IMR-90 (cell line): Measurements from ENCODE around the gene TIMM50. TPM values are rescaled to one million over a fixed set of nuclear protein-coding genes. Genes with fewer than 3 reads are reported as not detected.
A peak's percentile ranks its signal among the peaks of the same experiment; 100 is the strongest.

Experiments
- ATAC-seq: fragments of 200-7000 bp; cut with Tn5 transposase; 2 replicates; pipeline ENCODE4 v1.9.1; 2020; ENCODE audit warnings: low read depth, mild to moderate bottlenecking, moderate library complexity
- BruUV-seq: library from RNA; stranded (reverse); fragments of 400-500 nt; replicated peaks from 2 replicates; lab custom pipeline; 2021; lab: Mats Ljungman, UMichigan
- CTCF ChIA-PET: fragments of 300-600 bp; formaldehyde crosslinking; extraction: SDS; loops from one replicate; lab custom pipeline; 2021; ENCODE audit warnings: antibody characterized with exemption; lab: Yijun Ruan, JAX
- POLR2A ChIA-PET: fragments of 300-600 bp; sonication (Branson Sonifier 250); formaldehyde crosslinking; loops from one replicate; lab custom pipeline; 2022; ENCODE audit warnings: antibody characterized with exemption; ENCODE audit not compliant: unreplicated experiment; lab: Charles Lee
- DNase-seq: peaks from one replicate; pipeline ENCODE4 v3.0.0; 2013
- H2AFZ ChIP-seq: replicated peaks from 2 replicates; pipeline ENCODE3; 2013; ENCODE audit warnings: low read length, mild to moderate bottlenecking; ENCODE audit not compliant: poor library complexity
- H2AK5ac ChIP-seq: 2 replicates; pipeline ENCODE4 v1.6.1; 2013; ENCODE audit warnings: low read depth, low read length, inconsistent platforms
- H2AK9ac ChIP-seq: replicated peaks from 2 replicates; pipeline ENCODE3; 2013; ENCODE audit warnings: mild to moderate bottlenecking, low read depth, low read length, moderate library complexity; ENCODE audit not compliant: poor library complexity
- H2BK120ac ChIP-seq: 2 replicates; pipeline ENCODE4 v1.6.1; 2013; ENCODE audit warnings: low read depth, low read length, inconsistent platforms
- H2BK15ac ChIP-seq: 3 replicates; pipeline ENCODE4 v1.6.1; 2013; ENCODE audit warnings: low read depth, low read length, inconsistent platforms
- H2BK20ac ChIP-seq: 2 replicates; pipeline ENCODE4 v1.6.1; 2013; ENCODE audit warnings: low read depth, mild to moderate bottlenecking, inconsistent platforms, low read length, moderate library complexity
- H2BK5ac ChIP-seq: 2 replicates; pipeline ENCODE4 v1.6.1; 2013; ENCODE audit warnings: mild to moderate bottlenecking, low read depth, low read length, inconsistent platforms; ENCODE audit not compliant: poor library complexity, severe bottlenecking
- H3K14ac ChIP-seq: replicated peaks from 2 replicates; pipeline ENCODE4 v1.6.1; 2013; ENCODE audit warnings: low read depth, low read length, inconsistent platforms
- H3K18ac ChIP-seq: 2 replicates; pipeline ENCODE4 v1.6.1; 2013; ENCODE audit warnings: low read depth, low read length, control low read depth
- H3K23ac ChIP-seq: 2 replicates; pipeline ENCODE4 v1.6.1; 2013; ENCODE audit warnings: low read depth, low read length, inconsistent platforms
- H3K27ac ChIP-seq: 2 replicates; pipeline ENCODE4 v1.5.1; 2013; ENCODE audit warnings: mild to moderate bottlenecking, control low read depth, low read length; ENCODE audit not compliant: insufficient read depth
- H3K27me3 ChIP-seq: 2 replicates; pipeline ENCODE4 v1.6.1; 2013; ENCODE audit warnings: low read length; ENCODE audit not compliant: control insufficient read depth, insufficient read depth
- H3K36me3 ChIP-seq: 2 replicates; pipeline ENCODE4 v1.6.1; 2013; ENCODE audit warnings: low read length, mixed read lengths; ENCODE audit not compliant: control insufficient read depth, insufficient read depth
- H3K4ac ChIP-seq: 2 replicates; pipeline ENCODE4 v1.6.1; 2013; ENCODE audit warnings: low read depth, low read length, inconsistent platforms
- H3K4me1 ChIP-seq: 2 replicates; pipeline ENCODE4 v1.6.1; 2013; ENCODE audit warnings: low read length, mixed read lengths; ENCODE audit not compliant: control insufficient read depth, insufficient read depth
- H3K4me2 ChIP-seq: 2 replicates; pipeline ENCODE4 v1.6.1; 2013; ENCODE audit warnings: low read depth, mild to moderate bottlenecking, control low read depth, low read length, moderate library complexity
- H3K4me3 ChIP-seq: 2 replicates; pipeline ENCODE4 v1.5.1; 2013; ENCODE audit warnings: low read depth, mild to moderate bottlenecking, control low read depth, low read length, moderate library complexity; ENCODE audit not compliant: insufficient read depth
- H3K56ac ChIP-seq: 2 replicates; pipeline ENCODE4 v1.6.1; 2013; ENCODE audit warnings: low read length, inconsistent platforms; ENCODE audit not compliant: insufficient read depth; ENCODE audit errors: extremely low read depth
- H3K79me1 ChIP-seq, 2 experiments: 2 replicates each; pipeline ENCODE4 v1.6.1; 2013; ENCODE audit warnings: low read length in 2 of 2, inconsistent platforms in 1 of 2, low read depth in 1 of 2
- H3K9ac ChIP-seq: 2 replicates; pipeline ENCODE4 v1.6.1; 2013; ENCODE audit warnings: low read depth, low read length, control low read depth
- H3K9me1 ChIP-seq: 2 replicates; pipeline ENCODE4 v1.6.1; 2013; ENCODE audit warnings: low read length, inconsistent platforms; ENCODE audit not compliant: insufficient read depth
- H3K9me3 ChIP-seq: 2 replicates; pipeline ENCODE4 v1.6.1; 2013; ENCODE audit warnings: low read length; ENCODE audit not compliant: control insufficient read depth, insufficient read depth
- H4K20me1 ChIP-seq: 2 replicates; pipeline ENCODE4 v1.6.1; 2013; ENCODE audit warnings: low read length, inconsistent platforms; ENCODE audit not compliant: insufficient read depth
- H4K5ac ChIP-seq: 2 replicates; pipeline ENCODE4 v1.6.1; 2013; ENCODE audit warnings: mild to moderate bottlenecking, low read depth, low read length, control low read depth
- H4K8ac ChIP-seq, 2 experiments: 2 replicates each; pipeline ENCODE4 v1.6.1; 2013; ENCODE audit warnings: low read depth in 2 of 2, low read length in 2 of 2, control low read depth in 1 of 2, inconsistent platforms in 1 of 2
- H4K91ac ChIP-seq: 2 replicates; pipeline ENCODE4 v1.6.1; 2013; ENCODE audit warnings: low read depth, low read length, inconsistent platforms; ENCODE audit not compliant: insufficient read depth
- BHLHE40 ChIP-seq: fragments of 150-350 bp; IDR thresholded peaks from 2 replicates; pipeline ENCODE4 v1.6.1; 2016; ENCODE audit warnings: mild to moderate bottlenecking, low read depth, low read length
- CEBPB ChIP-seq: IDR thresholded peaks from 2 replicates; pipeline ENCODE4 v1.6.1; 2012; ENCODE audit warnings: low read depth, low read length, improper control_type of control experiment
- CHD1 ChIP-seq: IDR thresholded peaks from 2 replicates; pipeline ENCODE4 v1.6.1; 2012; ENCODE audit warnings: low read depth, low read length, improper control_type of control experiment
- FOS ChIP-seq: fragments of 150-350 bp; IDR thresholded peaks from 2 replicates; pipeline ENCODE4 v1.6.1; 2016; ENCODE audit warnings: low read depth, low read length
- MAFK ChIP-seq: IDR thresholded peaks from 2 replicates; pipeline ENCODE4 v1.6.1; 2012; ENCODE audit warnings: low read depth, low read length, improper control_type of control experiment
- MAZ ChIP-seq: IDR thresholded peaks from 2 replicates; pipeline ENCODE4 v1.6.1; 2012; ENCODE audit warnings: low read depth, mild to moderate bottlenecking, low read length, improper control_type of control experiment, moderate library complexity, borderline replicate concordance
- MXI1 ChIP-seq: IDR thresholded peaks from 2 replicates; pipeline ENCODE4 v1.6.1; 2012; ENCODE audit warnings: low read depth, mild to moderate bottlenecking, low read length, moderate library complexity, borderline replicate concordance
- NFE2L2 ChIP-seq: fragments of 150-350 bp; IDR thresholded peaks from 2 replicates; pipeline ENCODE4 v1.6.1; 2016; ENCODE audit warnings: low read depth, mild to moderate bottlenecking, low read length
- POLR2A ChIP-seq: IDR thresholded peaks from 2 replicates; pipeline ENCODE4 v1.6.1; 2012; ENCODE audit warnings: mild to moderate bottlenecking, low read depth, low read length
- RAD21 ChIP-seq: IDR thresholded peaks from 2 replicates; pipeline ENCODE4 v1.6.1; 2012; ENCODE audit warnings: low read length, improper control_type of control experiment
- RCOR1 ChIP-seq: IDR thresholded peaks from 2 replicates; pipeline ENCODE4 v1.6.1; 2012; ENCODE audit warnings: mild to moderate bottlenecking, low read length, improper control_type of control experiment; ENCODE audit not compliant: insufficient replicate concordance
- RFX5 ChIP-seq: IDR thresholded peaks from 2 replicates; pipeline ENCODE4 v1.8.0; 2012; ENCODE audit warnings: low read depth, mild to moderate bottlenecking, low read length, moderate library complexity
- SMC3 ChIP-seq: fragments of 150-350 bp; IDR thresholded peaks from 2 replicates; pipeline ENCODE4 v1.6.1; 2016; ENCODE audit warnings: low read depth, mild to moderate bottlenecking, antibody characterized with exemption, low read length, moderate library complexity
- WGBS, 2 experiments: methylation state at CpG; one replicate each; pipeline versions ENCODE4 v1.1.5 to v1.1.7; 2013; ENCODE audit warnings: missing lambda C conversion rate in 2 of 2; ENCODE audit not compliant: insufficient read length in 1 of 2; ENCODE audit errors: extremely low coverage in 2 of 2; 5-methylcytosine and 5-hydroxymethylcytosine counted together
- dilution Hi-C: fragments of 300-500 bp; cut with HindIII; formaldehyde crosslinking; loops from one replicate; pipeline ENCODE4 v1.14.3; 2018; ENCODE audit warnings: low sequenced_read_pairs; ENCODE audit not compliant: unreplicated experiment
- in situ Hi-C: fragments of 300-500 bp; cut with MboI; formaldehyde crosslinking; loops from 3 replicates; pipeline ENCODE4 v1.14.3; 2019; ENCODE audit warnings: low sequenced_read_pairs, inconsistent platforms, mixed read lengths
- intact Hi-C: fragments of 100-400 bp; cut with micrococcal nuclease; formaldehyde crosslinking; loops from 2 replicates; pipeline ENCODE4 v1.10.0; 2022
- polyA plus RNA-seq, 3 experiments: library from polyadenylated mRNA; depleted of rRNA; stranded (reverse); fragments of >200 nt; gene quantifications; 2 replicates each; pipeline ENCODE4 v1.2.3, GENCODE V29; 2012; ENCODE audit warnings: low replicate concordance in 1 of 3
- total RNA-seq: library from RNA; depleted of rRNA; stranded (reverse); fragments of >200 nt; gene quantifications from 2 replicates; pipeline ENCODE4 v1.2.3, GENCODE V29; 2012
- TF ChIP-seq, protein P1 (sequence below): fragments of 150-350 bp; IDR thresholded peaks from 2 replicates; pipeline ENCODE4 v1.6.1; 2016; ENCODE audit warnings: low read depth, mild to moderate bottlenecking, low read length, moderate library complexity, borderline replicate concordance
- TF ChIP-seq, protein P2 (sequence below): conservative IDR thresholded peaks from 2 replicates; pipeline ENCODE4 v1.5.1; 2012; ENCODE audit warnings: mild to moderate bottlenecking, low read depth, low read length, improper control_type of control experiment

Gene TIMM50
- total and polyA plus RNA-seq, 2 of the 4 experiments (the other 2 are of a cell fraction) = 52.0 to 76.8 TPM

DNA sequence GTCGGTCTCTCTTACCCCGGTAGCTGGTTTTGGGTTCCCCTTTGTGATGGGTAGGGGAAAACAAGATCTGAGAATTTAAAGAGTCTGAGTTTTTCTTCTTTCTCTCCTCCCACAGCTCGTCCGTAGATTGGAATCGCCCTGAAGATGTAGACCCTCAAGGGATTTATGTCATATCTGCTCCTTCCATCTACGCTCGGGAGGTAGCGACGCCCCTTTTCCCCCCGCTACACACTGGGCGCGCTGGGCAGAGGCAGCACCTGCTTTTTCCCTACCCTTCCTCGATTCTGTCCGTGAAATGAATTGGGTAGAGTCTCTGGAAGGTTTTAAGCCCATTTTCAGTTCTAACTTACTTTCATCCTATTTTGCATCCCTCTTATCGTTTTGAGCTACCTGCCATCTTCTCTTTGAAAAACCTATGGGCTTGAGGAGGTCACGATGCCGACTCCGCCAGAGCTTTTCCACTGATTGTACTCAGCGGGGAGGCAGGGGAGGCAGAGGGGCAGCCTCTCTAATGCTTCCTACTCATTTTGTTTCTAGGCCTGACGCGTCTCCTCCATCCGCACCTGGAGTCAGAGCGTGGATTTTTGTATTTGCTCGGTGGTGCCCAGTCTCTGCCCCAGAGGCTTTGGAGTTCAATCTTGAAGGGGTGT, 27.2 kb downstream of the TIMM50 start:
- H3K27ac ChIP-seq = no peak overlapping the region
- DNase-seq = no peak
- peak overlapping the region; percentile 93 for H2AK9ac ChIP-seq
- no peak overlapping the region for H2BK20ac ChIP-seq
- no peak overlapping the region for H2BK5ac ChIP-seq
- H4K8ac ChIP-seq = peak overlapping the region; percentile 66 to 97; a peak in 3 of 4 replicates
- 80% methylated on average over 2 of the region's 24 CpGs; no CpG with 5 or more reads in 1 of the 2 experiments for WGBS, 2 experiments
- CTCF ChIA-PET = no interaction called here
- peak overlapping the region; percentile 97 for H2AFZ ChIP-seq
- dilution Hi-C loops = no loop called here
- no peaks in the 10 kb centered on the region for H3K36me3 ChIP-seq
- no peak for ATAC-seq
- BruUV-seq = no TSS peak
- H3K56ac ChIP-seq = no peak overlapping the region
- intact Hi-C loops = no loop called here
- no peaks in the 10 kb centered on the region for H3K4me1 ChIP-seq
- H3K9me3 ChIP-seq = no peaks in the 10 kb centered on the region
- H3K4me3 ChIP-seq = peak overlapping the region; percentile 65
- H3K79me1 ChIP-seq = no peaks in the 10 kb centered on the region
- peak overlapping the region; percentile 59 for H2AK5ac ChIP-seq
- H4K91ac ChIP-seq = no peak overlapping the region
- H4K5ac ChIP-seq = no peak overlapping the region
- no peaks in the 10 kb centered on the region for H4K20me1 ChIP-seq
- H2BK15ac ChIP-seq = no peak overlapping the region
- H3K23ac ChIP-seq = 0 out of 2 replicates have a peak overlapping the region, but pooled peaks have one; percentile 85
- peak overlapping the region; percentile 33; the same call in 1 of the 2 replicates for H3K9ac ChIP-seq
- POLR2A ChIA-PET = no interaction called here
- peaks cover 25% of the 10 kb centered on the region for H3K27me3 ChIP-seq
- no peak overlapping the region; the same call in 1 of the 2 replicates for H3K14ac ChIP-seq
- peak overlapping the region; percentile 75 for H3K4me2 ChIP-seq
- H3K9me1 ChIP-seq = peaks cover 3% of the 10 kb centered on the region; the same call in 1 of the 2 replicates
- no peak overlapping the region for H2BK120ac ChIP-seq
- no peak overlapping the region for H3K18ac ChIP-seq
- in situ Hi-C loops = no loop called here
- peak overlapping the region; percentile 50; the same call in 1 of the 2 replicates for H3K4ac ChIP-seq
- no peak for TF ChIP-seq MXI1
- no peak for TF ChIP-seq BHLHE40
- TF ChIP-seq MAZ = no peak
- TF ChIP-seq, protein P1, sequence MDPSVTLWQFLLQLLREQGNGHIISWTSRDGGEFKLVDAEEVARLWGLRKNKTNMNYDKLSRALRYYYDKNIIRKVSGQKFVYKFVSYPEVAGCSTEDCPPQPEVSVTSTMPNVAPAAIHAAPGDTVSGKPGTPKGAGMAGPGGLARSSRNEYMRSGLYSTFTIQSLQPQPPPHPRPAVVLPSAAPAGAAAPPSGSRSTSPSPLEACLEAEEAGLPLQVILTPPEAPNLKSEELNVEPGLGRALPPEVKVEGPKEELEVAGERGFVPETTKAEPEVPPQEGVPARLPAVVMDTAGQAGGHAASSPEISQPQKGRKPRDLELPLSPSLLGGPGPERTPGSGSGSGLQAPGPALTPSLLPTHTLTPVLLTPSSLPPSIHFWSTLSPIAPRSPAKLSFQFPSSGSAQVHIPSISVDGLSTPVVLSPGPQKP = no peak
- TF ChIP-seq NFE2L2 = no peak
- TF ChIP-seq FOS = no peak
- no peak for TF ChIP-seq SMC3
- TF ChIP-seq RCOR1 = no peak
- TF ChIP-seq CEBPB = no peak
- no peak for TF ChIP-seq MAFK
- no peak for TF ChIP-seq CHD1
- TF ChIP-seq RFX5 = no peak
- no peak for TF ChIP-seq POLR2A
- no peak for TF ChIP-seq RAD21
- TF ChIP-seq, protein P2, sequence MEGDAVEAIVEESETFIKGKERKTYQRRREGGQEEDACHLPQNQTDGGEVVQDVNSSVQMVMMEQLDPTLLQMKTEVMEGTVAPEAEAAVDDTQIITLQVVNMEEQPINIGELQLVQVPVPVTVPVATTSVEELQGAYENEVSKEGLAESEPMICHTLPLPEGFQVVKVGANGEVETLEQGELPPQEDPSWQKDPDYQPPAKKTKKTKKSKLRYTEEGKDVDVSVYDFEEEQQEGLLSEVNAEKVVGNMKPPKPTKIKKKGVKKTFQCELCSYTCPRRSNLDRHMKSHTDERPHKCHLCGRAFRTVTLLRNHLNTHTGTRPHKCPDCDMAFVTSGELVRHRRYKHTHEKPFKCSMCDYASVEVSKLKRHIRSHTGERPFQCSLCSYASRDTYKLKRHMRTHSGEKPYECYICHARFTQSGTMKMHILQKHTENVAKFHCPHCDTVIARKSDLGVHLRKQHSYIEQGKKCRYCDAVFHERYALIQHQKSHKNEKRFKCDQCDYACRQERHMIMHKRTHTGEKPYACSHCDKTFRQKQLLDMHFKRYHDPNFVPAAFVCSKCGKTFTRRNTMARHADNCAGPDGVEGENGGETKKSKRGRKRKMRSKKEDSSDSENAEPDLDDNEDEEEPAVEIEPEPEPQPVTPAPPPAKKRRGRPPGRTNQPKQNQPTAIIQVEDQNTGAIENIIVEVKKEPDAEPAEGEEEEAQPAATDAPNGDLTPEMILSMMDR = no peak
